HG03097 (cell line): ENCODE results near the gene RASGRP4.
"Not testable (repeated sequence)": the region's sequence is repeated elsewhere in the genome, so short reads cannot be mapped to it uniquely, and the experiment has no call there.

Source experiments
- ATAC-seq: cut with Tn5 transposase; IDR thresholded peaks from one replicate; pipeline ENCODE4 v1.9.1; 2021; ENCODE audit not compliant: unreplicated experiment, low FRiP score

Gene RASGRP4

GRCh38 chr19:38425810-38426466, at the start of gene RASGRP4:
TSS of gene RASGRP4 (minus strand) at chr19:38426219. CDS start at chr19:38426091, 128 bp downstream.
- no peak for ATAC-seq

- ATAC-seq, result no peak
Observed at GRCh38 chr19:38475176-38475575, 49.2 kb upstream of the RASGRP4 start.

GRCh38 chr19:38473201-38473600, 47.2 kb upstream of the RASGRP4 start:
- no peak for ATAC-seq

GRCh38 chr19:38472725-38473124, 46.7 kb upstream of the RASGRP4 start:
- ATAC-seq, result not testable (repeated sequence)

GRCh38 chr19:38470788-38471480, 44.9 kb upstream of the RASGRP4 start:
- ATAC-seq, result no peak

GRCh38 chr19:38469151-38469550, 43.1 kb upstream of the RASGRP4 start:
- no peak for ATAC-seq

GRCh38 chr19:38467541-38468525, 41.8 kb upstream of the RASGRP4 start:
- ATAC-seq, result no peak

GRCh38 chr19:38466050-38466449, 40.0 kb upstream of the RASGRP4 start:
- ATAC-seq, result no peak

GRCh38 chr19:38464421-38465082, 38.5 kb upstream of the RASGRP4 start:
- ATAC-seq, result no peak

- ATAC-seq, result no peak
Observed at GRCh38 chr19:38463365-38463764, 37.3 kb upstream of the RASGRP4 start.

GRCh38 chr19:38458991-38459390, 33.0 kb upstream of the RASGRP4 start:
- ATAC-seq, result no peak

GRCh38 chr19:38457690-38458405, 31.8 kb upstream of the RASGRP4 start:
- ATAC-seq, result no peak

- ATAC-seq, result no peak
Observed at GRCh38 chr19:38457202-38457601, 31.2 kb upstream of the RASGRP4 start.

- no peak for ATAC-seq
Observed at GRCh38 chr19:38455031-38455430, 29.0 kb upstream of the RASGRP4 start.

- no peak for ATAC-seq
Observed at GRCh38 chr19:38453596-38453995, 27.6 kb upstream of the RASGRP4 start.

- no peak for ATAC-seq
Observed at GRCh38 chr19:38452430-38453366, 26.7 kb upstream of the RASGRP4 start.

GRCh38 chr19:38451629-38452028, 25.6 kb upstream of the RASGRP4 start:
- ATAC-seq, result no peak

- no peak for ATAC-seq
Observed at GRCh38 chr19:38451036-38451435, 25.0 kb upstream of the RASGRP4 start.

GRCh38 chr19:38449518-38449917, 23.5 kb upstream of the RASGRP4 start:
- no peak for ATAC-seq
